Left ventricle myocardium inferior (tissue), 1 donor: ENCODE results near the gene SCARF2. TPM values are rescaled to one million over a fixed set of nuclear protein-coding genes. Genes with fewer than 3 reads are reported as not detected.
A peak's percentile ranks its signal among the peaks of the same experiment; 100 is the strongest.

Source experiments
- DNase-seq: peaks from one replicate; pipeline ENCODE4 v3.0.0-alpha.2; 2020
- H3K27ac ChIP-seq: fragments of 200-600 bp; replicated peaks from 2 replicates; pipeline ENCODE4 v1.8.0; 2021
- H3K27me3 ChIP-seq: fragments of 200-600 bp; 2 replicates; pipeline ENCODE4 v1.8.0; 2021; ENCODE audit warnings: low read depth
- H3K36me3 ChIP-seq: fragments of 200-600 bp; 2 replicates; pipeline ENCODE4 v1.8.0; 2021
- H3K4me1 ChIP-seq: fragments of 200-600 bp; 2 replicates; pipeline ENCODE4 v1.8.0; 2021
- H3K4me3 ChIP-seq: fragments of 200-600 bp; 2 replicates; pipeline ENCODE4 v1.8.0; 2021; ENCODE audit warnings: mild to moderate bottlenecking, moderate library complexity
- H3K9me3 ChIP-seq: fragments of 200-600 bp; replicated peaks from 2 replicates; pipeline ENCODE4 v1.8.0; 2021
- CTCF ChIP-seq: fragments of 200-600 bp; IDR thresholded peaks from 2 replicates; pipeline ENCODE4 v1.8.0; 2021; ENCODE audit warnings: antibody characterized with exemption, mild to moderate bottlenecking, borderline replicate concordance
- intact Hi-C: fragments of 100-400 bp; cut with micrococcal nuclease; formaldehyde crosslinking; loops from one replicate; pipeline ENCODE4 v1.11.0; 2022
- total RNA-seq: library from RNA; stranded (reverse); fragmentation: NEBNext Ultra II Directional; extraction: Animal tissue kit (Norgen Biotek cat#: 25700); gene quantifications from one replicate; pipeline ENCODE4 v1.2.1, GENCODE V29; 2021
- donor health status: DM: no; HTN: yes; CAD: no; lungs with severe emphysema.

SCARF2 gene
- total RNA-seq, 1 donor from 2014 or later: 3.1 TPM

GRCh38 chr22:20463324-20464095 is 25.9 kb upstream of the SCARF2 start:
- H3K4me3 ChIP-seq: no peak overlapping the region
- DNase-seq: no peak
- peak overlapping the region; percentile 5 for H3K27ac ChIP-seq
- no peaks in the 10 kb centered on the region for H3K27me3 ChIP-seq
- intact Hi-C loops: no loop called here
- H3K36me3 ChIP-seq: peaks cover 25% of the 10 kb centered on the region
- no peak for TF ChIP-seq CTCF
- H3K9me3 ChIP-seq: no peaks in the 10 kb centered on the region
- peaks cover 25% of the 10 kb centered on the region for H3K4me1 ChIP-seq

GRCh38 chr22:20459862-20460261 is 22.2 kb upstream of the SCARF2 start:
- peaks cover 28% of the 10 kb centered on the region for H3K36me3 ChIP-seq
- H3K4me1 ChIP-seq: peaks cover 21% of the 10 kb centered on the region
- H3K27ac ChIP-seq: no peak overlapping the region
- H3K4me3 ChIP-seq: no peak overlapping the region
- DNase-seq: no peak
- H3K27me3 ChIP-seq: no peaks in the 10 kb centered on the region
- TF ChIP-seq CTCF: no peak
- intact Hi-C loops: loop anchor here (5.0 kb wide), 1 partner anchor 43 kb away; no protein-coding TSS in a partner anchor
- H3K9me3 ChIP-seq: no peaks in the 10 kb centered on the region

GRCh38 chr22:20459152-20459542 is 21.5 kb upstream of the SCARF2 start:
- intact Hi-C loops: loop anchor here (5.0 kb wide), 1 partner anchor 42 kb away; no protein-coding TSS in a partner anchor
- no peak for TF ChIP-seq CTCF

GRCh38 chr22:20458530-20459151 is 21.0 kb upstream of the SCARF2 start:
- Histone ChIP-seq H3K4me3 (no peak overlapping the region), H3K27ac (no peak overlapping the region), H3K27me3 (no peaks in the 10 kb centered on the region), H3K36me3 (peaks cover 18% of the 10 kb centered on the region), H3K9me3 (no peaks in the 10 kb centered on the region), H3K4me1 (peaks cover 12% of the 10 kb centered on the region)
- no peak for TF ChIP-seq CTCF
- no peak for DNase-seq
- intact Hi-C loops: loop anchor here (5.0 kb wide), 1 partner anchor 41 kb away; no protein-coding TSS in a partner anchor

More at GRCh38 chr22:20459152-20459542, 21.5 kb upstream of the SCARF2 start:
- DNase-seq: no peak
- Histone ChIP-seq H3K36me3 (peaks cover 21% of the 10 kb centered on the region), H3K27ac (no peak overlapping the region), H3K4me1 (peaks cover 18% of the 10 kb centered on the region), H3K9me3 (no peaks in the 10 kb centered on the region), H3K4me3 (no peak overlapping the region), H3K27me3 (no peaks in the 10 kb centered on the region)

GRCh38 chr22:20457506-20458240 is 20.0 kb upstream of the SCARF2 start:
- intact Hi-C loops: loop anchor here (5.0 kb wide), 1 partner anchor 40 kb away; no protein-coding TSS in a partner anchor
- H3K27ac ChIP-seq: no peak overlapping the region
- DNase-seq: no peak

More at GRCh38 chr22:20457506-20458240, 20.0 kb upstream of the SCARF2 start:
- peaks cover 4% of the 10 kb centered on the region for H3K4me1 ChIP-seq
- H3K9me3 ChIP-seq: no peaks in the 10 kb centered on the region
- H3K4me3 ChIP-seq: no peak overlapping the region
- peaks cover 18% of the 10 kb centered on the region for H3K36me3 ChIP-seq
- no peaks in the 10 kb centered on the region for H3K27me3 ChIP-seq
- TF ChIP-seq CTCF: no peak
